OCI-LY7 (cell line): ENCODE results near the gene EVC. TPM values are rescaled to one million over a fixed set of nuclear protein-coding genes. Genes with fewer than 3 reads are reported as not detected.
"Not testable (repeated sequence)": the region's sequence is repeated elsewhere in the genome, so short reads cannot be mapped to it uniquely, and the experiment has no call there.

Experiments used
- BruUV-seq: library from RNA; stranded (reverse); fragments of 400-500 nt; replicated peaks from 2 replicates; lab custom pipeline; 2021; lab: Mats Ljungman, UMichigan
- CTCF ChIA-PET: fragments of 300-600 bp; sonication (Branson Sonifier 250); formaldehyde crosslinking; loops from one replicate; lab custom pipeline; 2022; ENCODE audit warnings: antibody characterized with exemption; ENCODE audit not compliant: unreplicated experiment; lab: Charles Lee
- POLR2A ChIA-PET: fragments of 300-600 bp; sonication (Branson Sonifier 250); formaldehyde crosslinking; loops from one replicate; lab custom pipeline; 2022; ENCODE audit warnings: antibody characterized with exemption; lab: Charles Lee
- DNase-seq: peaks from one replicate; pipeline ENCODE4 v3.0.0-alpha.2; 2015; ENCODE audit warnings: low spot score
- H2AFZ ChIP-seq: fragments of 200-600 bp; sonication (generic), shearing (Covaris generic); 2 replicates; pipeline ENCODE4 v1.6.1; 2014; ENCODE audit warnings: mild to moderate bottlenecking, antibody characterized with exemption, low read length, moderate library complexity
- H3K27ac ChIP-seq: fragments of 200-600 bp; sonication (generic); 2 replicates; pipeline ENCODE4 v1.5.1; 2014; ENCODE audit warnings: mixed run types, low read depth, mild to moderate bottlenecking, moderate library complexity, low read length, inconsistent platforms; ENCODE audit not compliant: poor library complexity, severe bottlenecking
- H3K36me3 ChIP-seq: fragments of 200-600 bp; sonication (generic); 2 replicates; pipeline ENCODE4 v1.6.1; 2014; ENCODE audit warnings: mild to moderate bottlenecking, antibody characterized with exemption, low read length, moderate library complexity, mixed read lengths; ENCODE audit not compliant: insufficient read depth
- H3K4me1 ChIP-seq: fragments of 200-600 bp; sonication (generic); 2 replicates; pipeline ENCODE4 v1.5.1; 2014; ENCODE audit warnings: mild to moderate bottlenecking, low read length; ENCODE audit not compliant: insufficient read depth, poor library complexity, severe bottlenecking
- H3K4me2 ChIP-seq: fragments of 200-600 bp; sonication (generic); 2 replicates; pipeline ENCODE4 v1.6.1; 2014; ENCODE audit warnings: mild to moderate bottlenecking, low read length
- H3K4me3 ChIP-seq: fragments of 200-600 bp; sonication (generic); 2 replicates; pipeline ENCODE4 v1.5.1; 2014; ENCODE audit warnings: mild to moderate bottlenecking, low read depth, low read length; ENCODE audit not compliant: poor library complexity, severe bottlenecking
- H3K79me2 ChIP-seq: fragments of 200-600 bp; sonication (generic); 2 replicates; pipeline ENCODE4 v1.6.1; 2016; ENCODE audit warnings: low read depth, mild to moderate bottlenecking, low read length, moderate library complexity, mixed read lengths; ENCODE audit not compliant: insufficient read depth
- H3K9me2 ChIP-seq: fragments of 200-600 bp; sonication (generic); 2 replicates; pipeline ENCODE4 v1.6.1; 2016; ENCODE audit warnings: mild to moderate bottlenecking, low read length, mixed read lengths; ENCODE audit not compliant: insufficient read depth
- H3K9me3 ChIP-seq: fragments of 200-600 bp; sonication (generic); 2 replicates; pipeline ENCODE4 v1.6.1; 2014; ENCODE audit warnings: mild to moderate bottlenecking, mixed run types, low read length, mixed read lengths
- H4K20me1 ChIP-seq: fragments of 200-600 bp; sonication (generic); 2 replicates; pipeline ENCODE4 v1.6.1; 2014; ENCODE audit warnings: mild to moderate bottlenecking, antibody characterized with exemption, low read length, moderate library complexity, mixed read lengths; ENCODE audit not compliant: insufficient read depth
- EZH2phosphoT487 ChIP-seq: fragments of 200-600 bp; sonication (generic); IDR thresholded peaks from 2 replicates; pipeline ENCODE4 v1.6.1; 2018; ENCODE audit warnings: low read depth, borderline replicate concordance, mild to moderate bottlenecking, mixed run types, antibody characterized with exemption, low read length, moderate library complexity, mixed read lengths
- intact Hi-C: fragments of 100-400 bp; cut with micrococcal nuclease; formaldehyde crosslinking; loops from one replicate; pipeline ENCODE4 v1.10.0; 2022; ENCODE audit not compliant: unreplicated experiment
- total RNA-seq, 2 experiments: library from RNA; depleted of rRNA in 1 of 2; stranded (reverse); fragments of >200 nt in 1 of 2; shearing (Covaris generic) in 1 of 2; gene quantifications; 2 replicates each; pipeline ENCODE4 v1.2.3, GENCODE V29; 2014 to 2022
- TF ChIP-seq, protein P1 (sequence below): fragments of 200-600 bp; sonication (generic); conservative IDR thresholded peaks from 2 replicates; pipeline ENCODE4 v1.5.1; 2014; ENCODE audit warnings: mild to moderate bottlenecking, antibody characterized with exemption, low read length, moderate library complexity, mixed read lengths

Gene EVC
- total RNA-seq, 2 experiments from 2014 or later = not detected

DNA sequence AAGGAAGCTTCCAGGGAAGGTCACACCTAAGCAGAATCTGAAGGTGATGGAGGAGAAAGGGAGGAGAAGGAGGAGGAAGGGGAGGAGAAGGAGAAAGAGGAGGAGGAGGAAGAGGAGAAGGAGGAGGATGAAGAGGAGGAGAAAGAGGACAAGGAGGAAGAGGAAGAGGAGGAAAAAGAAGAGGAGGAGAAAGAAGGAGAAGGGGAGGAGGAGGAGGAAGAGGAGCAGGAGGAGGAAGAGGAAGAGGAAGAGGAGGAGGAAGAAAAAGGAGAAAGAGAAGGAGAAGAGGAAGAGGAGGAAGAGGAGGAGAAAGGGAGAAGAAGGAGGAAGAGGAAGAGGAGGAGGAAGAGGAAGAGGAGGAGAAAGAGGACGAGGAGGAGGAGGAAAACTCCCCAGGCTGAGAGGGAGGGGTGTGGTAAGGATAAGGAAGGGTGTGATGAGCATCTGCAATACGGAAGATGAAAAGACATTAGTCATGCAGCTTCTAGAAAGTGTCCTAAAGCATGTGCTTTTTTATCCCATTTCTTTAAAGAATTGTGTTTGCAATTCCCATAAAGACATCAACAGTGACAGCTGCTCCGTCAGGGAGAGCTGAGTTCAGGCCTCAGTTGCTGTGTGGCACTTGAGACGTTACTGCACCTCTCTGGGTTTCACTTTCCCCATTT, 140.8 kb downstream of the EVC start:
- Histone ChIP-seq H4K20me1 (no peaks in the 10 kb centered on the region), H3K4me3 (no peak overlapping the region), H3K27ac (no peak overlapping the region), H3K4me1 (no peaks in the 10 kb centered on the region), H3K9me2 (no peaks in the 10 kb centered on the region), H2AFZ (no peak overlapping the region), H3K79me2 (no peaks in the 10 kb centered on the region), H3K9me3 (no peaks in the 10 kb centered on the region), H3K36me3 (no peaks in the 10 kb centered on the region), H3K4me2 (no peak overlapping the region)
- ChIA-PET POLR2A (no interaction called here), CTCF (no interaction called here)
- TF ChIP-seq, protein P1, sequence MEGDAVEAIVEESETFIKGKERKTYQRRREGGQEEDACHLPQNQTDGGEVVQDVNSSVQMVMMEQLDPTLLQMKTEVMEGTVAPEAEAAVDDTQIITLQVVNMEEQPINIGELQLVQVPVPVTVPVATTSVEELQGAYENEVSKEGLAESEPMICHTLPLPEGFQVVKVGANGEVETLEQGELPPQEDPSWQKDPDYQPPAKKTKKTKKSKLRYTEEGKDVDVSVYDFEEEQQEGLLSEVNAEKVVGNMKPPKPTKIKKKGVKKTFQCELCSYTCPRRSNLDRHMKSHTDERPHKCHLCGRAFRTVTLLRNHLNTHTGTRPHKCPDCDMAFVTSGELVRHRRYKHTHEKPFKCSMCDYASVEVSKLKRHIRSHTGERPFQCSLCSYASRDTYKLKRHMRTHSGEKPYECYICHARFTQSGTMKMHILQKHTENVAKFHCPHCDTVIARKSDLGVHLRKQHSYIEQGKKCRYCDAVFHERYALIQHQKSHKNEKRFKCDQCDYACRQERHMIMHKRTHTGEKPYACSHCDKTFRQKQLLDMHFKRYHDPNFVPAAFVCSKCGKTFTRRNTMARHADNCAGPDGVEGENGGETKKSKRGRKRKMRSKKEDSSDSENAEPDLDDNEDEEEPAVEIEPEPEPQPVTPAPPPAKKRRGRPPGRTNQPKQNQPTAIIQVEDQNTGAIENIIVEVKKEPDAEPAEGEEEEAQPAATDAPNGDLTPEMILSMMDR = no peak
- no peak for TF ChIP-seq EZH2phosphoT487
- BruUV-seq = no TSS peak
- intact Hi-C loops = no loop called here
- DNase-seq = no peak

DNA sequence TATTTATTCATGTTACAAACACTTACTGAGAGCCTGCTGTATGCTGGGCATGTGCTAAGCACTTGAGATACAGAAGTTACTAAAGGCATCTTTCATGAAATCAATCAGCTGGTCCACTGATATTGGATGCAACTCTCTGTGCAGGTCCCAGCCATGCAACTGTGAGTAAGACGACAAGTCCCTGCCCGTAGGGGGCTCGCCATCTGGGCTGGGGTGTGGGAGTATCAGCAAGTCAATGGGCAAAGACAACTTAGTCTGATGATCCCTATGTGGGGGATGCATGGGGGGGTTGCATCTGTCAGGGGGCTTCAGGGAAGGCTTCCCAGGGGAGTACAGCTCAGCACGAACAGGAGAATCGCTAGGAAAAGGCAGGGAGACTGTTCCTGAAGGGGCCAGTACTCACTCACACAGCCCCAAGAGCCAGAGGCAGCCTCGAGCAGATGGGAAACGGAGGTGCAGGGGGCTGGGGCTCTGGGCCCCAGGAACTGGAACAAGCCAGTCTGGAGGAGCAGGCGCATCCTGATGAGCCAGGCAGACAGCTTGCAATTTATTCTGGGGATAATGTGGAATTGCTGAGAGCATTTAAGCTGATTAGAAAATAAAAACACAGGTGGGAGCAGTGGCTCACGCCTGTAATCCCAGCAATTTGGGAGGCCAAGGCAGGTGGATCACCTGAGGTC, 141.7 kb downstream of the EVC start:
- no peak overlapping the region for H3K4me3 ChIP-seq
- BruUV-seq = no TSS peak
- CTCF ChIA-PET = no interaction called here
- no peaks in the 10 kb centered on the region for H3K79me2 ChIP-seq
- H3K36me3 ChIP-seq = no peaks in the 10 kb centered on the region
- no peak for DNase-seq
- H3K27ac ChIP-seq = no peak overlapping the region
- no peaks in the 10 kb centered on the region for H3K4me1 ChIP-seq
- TF ChIP-seq, protein P1 = no peak
- no peak for TF ChIP-seq EZH2phosphoT487
- no peak overlapping the region for H3K4me2 ChIP-seq
- H2AFZ ChIP-seq = no peak overlapping the region
- H3K9me2 ChIP-seq = no peaks in the 10 kb centered on the region
- intact Hi-C loops = no loop called here
- no peaks in the 10 kb centered on the region for H3K9me3 ChIP-seq
- POLR2A ChIA-PET = no interaction called here
- H4K20me1 ChIP-seq = no peaks in the 10 kb centered on the region

DNA sequence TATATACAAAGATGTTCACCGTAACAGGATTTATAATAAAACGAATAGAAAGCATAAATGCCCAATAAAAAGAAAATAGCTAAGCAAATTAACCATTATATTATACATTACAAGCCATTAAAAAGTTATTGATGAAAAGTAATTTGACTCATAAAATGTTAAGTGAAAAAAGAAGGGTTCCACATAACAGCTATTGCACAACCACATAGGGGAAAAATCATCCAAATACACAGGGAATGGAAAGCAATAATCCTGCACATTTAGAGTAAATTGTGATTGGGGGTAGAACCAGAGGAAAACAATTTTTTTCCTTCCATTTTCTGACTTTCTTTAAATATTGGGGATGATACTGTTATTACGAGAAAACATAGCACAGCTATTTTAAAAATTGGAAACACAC, 143.9 kb downstream of the EVC start:
- H2AFZ ChIP-seq = no peak overlapping the region
- no peaks in the 10 kb centered on the region for H3K36me3 ChIP-seq
- DNase-seq = no peak
- H3K9me2 ChIP-seq = no peaks in the 10 kb centered on the region
- no peaks in the 10 kb centered on the region for H3K79me2 ChIP-seq
- no peaks in the 10 kb centered on the region for H3K9me3 ChIP-seq
- ChIA-PET POLR2A (no interaction called here), CTCF (no interaction called here)
- TF ChIP-seq, protein P1 = no peak
- TF ChIP-seq EZH2phosphoT487 = no peak
- BruUV-seq = no TSS peak
- H3K4me2 ChIP-seq = no peak overlapping the region
- intact Hi-C loops = no loop called here
- H3K4me1 ChIP-seq = no peaks in the 10 kb centered on the region
- H3K27ac ChIP-seq = no peak overlapping the region
- H3K4me3 ChIP-seq = no peak overlapping the region
- H4K20me1 ChIP-seq = no peaks in the 10 kb centered on the region

DNA sequence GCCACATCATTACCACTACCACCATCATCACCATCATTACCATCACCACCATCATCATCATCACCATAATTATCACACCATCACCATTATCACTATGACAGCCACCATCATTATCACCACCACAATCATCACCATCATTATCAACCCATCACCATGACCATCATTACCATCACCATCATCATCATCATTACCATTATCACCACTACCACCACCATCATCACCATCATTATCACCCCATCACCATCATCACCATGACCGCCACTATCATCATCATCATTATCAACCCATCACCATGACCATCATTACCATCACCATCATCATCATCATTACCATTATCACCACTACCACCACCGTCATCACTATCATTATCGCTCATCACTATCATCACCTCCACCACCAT, 145.4 kb downstream of the EVC start:
- intact Hi-C loops, H3K36me3 ChIP-seq, H3K79me2 ChIP-seq, H3K4me2 ChIP-seq, H3K9me2 ChIP-seq, BruUV-seq, H3K4me3 ChIP-seq, CTCF ChIA-PET, DNase-seq, POLR2A ChIA-PET, H3K9me3 ChIP-seq, H3K27ac ChIP-seq, H3K4me1 ChIP-seq, H4K20me1 ChIP-seq, H2AFZ ChIP-seq: not testable (repeated sequence)
